IMR-90 (cell line): ENCODE measurements around the gene GIMAP7. TPM values are rescaled to one million over a fixed set of nuclear protein-coding genes. Genes with fewer than 3 reads are reported as not detected.

Experiments
- ATAC-seq: fragments of 200-7000 bp; cut with Tn5 transposase; 2 replicates; pipeline ENCODE4 v1.9.1; 2020; ENCODE audit warnings: low read depth, mild to moderate bottlenecking, moderate library complexity
- BruUV-seq: library from RNA; stranded (reverse); fragments of 400-500 nt; replicated peaks from 2 replicates; lab custom pipeline; 2021; lab: Mats Ljungman, UMichigan
- CTCF ChIA-PET: fragments of 300-600 bp; formaldehyde crosslinking; extraction: SDS; loops from one replicate; lab custom pipeline; 2021; ENCODE audit warnings: antibody characterized with exemption; lab: Yijun Ruan, JAX
- POLR2A ChIA-PET: fragments of 300-600 bp; sonication (Branson Sonifier 250); formaldehyde crosslinking; loops from one replicate; lab custom pipeline; 2022; ENCODE audit warnings: antibody characterized with exemption; ENCODE audit not compliant: unreplicated experiment; lab: Charles Lee
- DNase-seq: peaks from one replicate; pipeline ENCODE4 v3.0.0; 2013
- H2AFZ ChIP-seq: replicated peaks from 2 replicates; pipeline ENCODE3; 2013; ENCODE audit warnings: low read length, mild to moderate bottlenecking; ENCODE audit not compliant: poor library complexity
- H2AK5ac ChIP-seq: 2 replicates; pipeline ENCODE4 v1.6.1; 2013; ENCODE audit warnings: low read depth, low read length, inconsistent platforms
- H2AK9ac ChIP-seq: replicated peaks from 2 replicates; pipeline ENCODE3; 2013; ENCODE audit warnings: mild to moderate bottlenecking, low read depth, low read length, moderate library complexity; ENCODE audit not compliant: poor library complexity
- H2BK120ac ChIP-seq: 2 replicates; pipeline ENCODE4 v1.6.1; 2013; ENCODE audit warnings: low read depth, low read length, inconsistent platforms
- H2BK15ac ChIP-seq: 3 replicates; pipeline ENCODE4 v1.6.1; 2013; ENCODE audit warnings: low read depth, low read length, inconsistent platforms
- H2BK20ac ChIP-seq: 2 replicates; pipeline ENCODE4 v1.6.1; 2013; ENCODE audit warnings: low read depth, mild to moderate bottlenecking, inconsistent platforms, low read length, moderate library complexity
- H2BK5ac ChIP-seq: 2 replicates; pipeline ENCODE4 v1.6.1; 2013; ENCODE audit warnings: mild to moderate bottlenecking, low read depth, low read length, inconsistent platforms; ENCODE audit not compliant: poor library complexity, severe bottlenecking
- H3K14ac ChIP-seq: replicated peaks from 2 replicates; pipeline ENCODE4 v1.6.1; 2013; ENCODE audit warnings: low read depth, low read length, inconsistent platforms
- H3K18ac ChIP-seq: 2 replicates; pipeline ENCODE4 v1.6.1; 2013; ENCODE audit warnings: low read depth, low read length, control low read depth
- H3K23ac ChIP-seq: 2 replicates; pipeline ENCODE4 v1.6.1; 2013; ENCODE audit warnings: low read depth, low read length, inconsistent platforms
- H3K27ac ChIP-seq: 2 replicates; pipeline ENCODE4 v1.5.1; 2013; ENCODE audit warnings: mild to moderate bottlenecking, control low read depth, low read length; ENCODE audit not compliant: insufficient read depth
- H3K27me3 ChIP-seq: 2 replicates; pipeline ENCODE4 v1.6.1; 2013; ENCODE audit warnings: low read length; ENCODE audit not compliant: control insufficient read depth, insufficient read depth
- H3K36me3 ChIP-seq: 2 replicates; pipeline ENCODE4 v1.6.1; 2013; ENCODE audit warnings: low read length, mixed read lengths; ENCODE audit not compliant: control insufficient read depth, insufficient read depth
- H3K4ac ChIP-seq: 2 replicates; pipeline ENCODE4 v1.6.1; 2013; ENCODE audit warnings: low read depth, low read length, inconsistent platforms
- H3K4me1 ChIP-seq: 2 replicates; pipeline ENCODE4 v1.6.1; 2013; ENCODE audit warnings: low read length, mixed read lengths; ENCODE audit not compliant: control insufficient read depth, insufficient read depth
- H3K4me2 ChIP-seq: 2 replicates; pipeline ENCODE4 v1.6.1; 2013; ENCODE audit warnings: low read depth, mild to moderate bottlenecking, control low read depth, low read length, moderate library complexity
- H3K4me3 ChIP-seq: 2 replicates; pipeline ENCODE4 v1.5.1; 2013; ENCODE audit warnings: low read depth, mild to moderate bottlenecking, control low read depth, low read length, moderate library complexity; ENCODE audit not compliant: insufficient read depth
- H3K56ac ChIP-seq: 2 replicates; pipeline ENCODE4 v1.6.1; 2013; ENCODE audit warnings: low read length, inconsistent platforms; ENCODE audit not compliant: insufficient read depth; ENCODE audit errors: extremely low read depth
- H3K79me1 ChIP-seq, 2 experiments: 2 replicates each; pipeline ENCODE4 v1.6.1; 2013; ENCODE audit warnings: low read length in 2 of 2, inconsistent platforms in 1 of 2, low read depth in 1 of 2
- H3K9ac ChIP-seq: 2 replicates; pipeline ENCODE4 v1.6.1; 2013; ENCODE audit warnings: low read depth, low read length, control low read depth
- H3K9me1 ChIP-seq: 2 replicates; pipeline ENCODE4 v1.6.1; 2013; ENCODE audit warnings: low read length, inconsistent platforms; ENCODE audit not compliant: insufficient read depth
- H3K9me3 ChIP-seq: 2 replicates; pipeline ENCODE4 v1.6.1; 2013; ENCODE audit warnings: low read length; ENCODE audit not compliant: control insufficient read depth, insufficient read depth
- H4K20me1 ChIP-seq: 2 replicates; pipeline ENCODE4 v1.6.1; 2013; ENCODE audit warnings: low read length, inconsistent platforms; ENCODE audit not compliant: insufficient read depth
- H4K5ac ChIP-seq: 2 replicates; pipeline ENCODE4 v1.6.1; 2013; ENCODE audit warnings: mild to moderate bottlenecking, low read depth, low read length, control low read depth
- H4K8ac ChIP-seq, 2 experiments: 2 replicates each; pipeline ENCODE4 v1.6.1; 2013; ENCODE audit warnings: low read depth in 2 of 2, low read length in 2 of 2, control low read depth in 1 of 2, inconsistent platforms in 1 of 2
- H4K91ac ChIP-seq: 2 replicates; pipeline ENCODE4 v1.6.1; 2013; ENCODE audit warnings: low read depth, low read length, inconsistent platforms; ENCODE audit not compliant: insufficient read depth
- BHLHE40 ChIP-seq: fragments of 150-350 bp; IDR thresholded peaks from 2 replicates; pipeline ENCODE4 v1.6.1; 2016; ENCODE audit warnings: mild to moderate bottlenecking, low read depth, low read length
- CEBPB ChIP-seq: IDR thresholded peaks from 2 replicates; pipeline ENCODE4 v1.6.1; 2012; ENCODE audit warnings: low read depth, low read length, improper control_type of control experiment
- CHD1 ChIP-seq: IDR thresholded peaks from 2 replicates; pipeline ENCODE4 v1.6.1; 2012; ENCODE audit warnings: low read depth, low read length, improper control_type of control experiment
- MAFK ChIP-seq: IDR thresholded peaks from 2 replicates; pipeline ENCODE4 v1.6.1; 2012; ENCODE audit warnings: low read depth, low read length, improper control_type of control experiment
- MAZ ChIP-seq: IDR thresholded peaks from 2 replicates; pipeline ENCODE4 v1.6.1; 2012; ENCODE audit warnings: low read depth, mild to moderate bottlenecking, low read length, improper control_type of control experiment, moderate library complexity, borderline replicate concordance
- MXI1 ChIP-seq: IDR thresholded peaks from 2 replicates; pipeline ENCODE4 v1.6.1; 2012; ENCODE audit warnings: low read depth, mild to moderate bottlenecking, low read length, moderate library complexity, borderline replicate concordance
- NFE2L2 ChIP-seq: fragments of 150-350 bp; IDR thresholded peaks from 2 replicates; pipeline ENCODE4 v1.6.1; 2016; ENCODE audit warnings: low read depth, mild to moderate bottlenecking, low read length
- POLR2A ChIP-seq: IDR thresholded peaks from 2 replicates; pipeline ENCODE4 v1.6.1; 2012; ENCODE audit warnings: mild to moderate bottlenecking, low read depth, low read length
- RAD21 ChIP-seq: IDR thresholded peaks from 2 replicates; pipeline ENCODE4 v1.6.1; 2012; ENCODE audit warnings: low read length, improper control_type of control experiment
- RCOR1 ChIP-seq: IDR thresholded peaks from 2 replicates; pipeline ENCODE4 v1.6.1; 2012; ENCODE audit warnings: mild to moderate bottlenecking, low read length, improper control_type of control experiment; ENCODE audit not compliant: insufficient replicate concordance
- RFX5 ChIP-seq: IDR thresholded peaks from 2 replicates; pipeline ENCODE4 v1.8.0; 2012; ENCODE audit warnings: low read depth, mild to moderate bottlenecking, low read length, moderate library complexity
- WGBS, 2 experiments: methylation state at CpG; one replicate each; pipeline versions ENCODE4 v1.1.5 to v1.1.7; 2013; ENCODE audit warnings: missing lambda C conversion rate in 2 of 2; ENCODE audit not compliant: insufficient read length in 1 of 2; ENCODE audit errors: extremely low coverage in 2 of 2; 5-methylcytosine and 5-hydroxymethylcytosine counted together
- dilution Hi-C: fragments of 300-500 bp; cut with HindIII; formaldehyde crosslinking; loops from one replicate; pipeline ENCODE4 v1.14.3; 2018; ENCODE audit warnings: low sequenced_read_pairs; ENCODE audit not compliant: unreplicated experiment
- in situ Hi-C: fragments of 300-500 bp; cut with MboI; formaldehyde crosslinking; loops from 3 replicates; pipeline ENCODE4 v1.14.3; 2019; ENCODE audit warnings: low sequenced_read_pairs, inconsistent platforms, mixed read lengths
- intact Hi-C: fragments of 100-400 bp; cut with micrococcal nuclease; formaldehyde crosslinking; loops from 2 replicates; pipeline ENCODE4 v1.10.0; 2022
- polyA plus RNA-seq, 3 experiments: library from polyadenylated mRNA; depleted of rRNA; stranded (reverse); fragments of >200 nt; gene quantifications; 2 replicates each; pipeline ENCODE4 v1.2.3, GENCODE V29; 2012; ENCODE audit warnings: low replicate concordance in 1 of 3
- total RNA-seq: library from RNA; depleted of rRNA; stranded (reverse); fragments of >200 nt; gene quantifications from 2 replicates; pipeline ENCODE4 v1.2.3, GENCODE V29; 2012
- TF ChIP-seq, protein P1 (sequence below): fragments of 150-350 bp; IDR thresholded peaks from 2 replicates; pipeline ENCODE4 v1.6.1; 2017; ENCODE audit warnings: mild to moderate bottlenecking, antibody characterized with exemption, low read length, low read depth
- TF ChIP-seq, protein P2 (sequence below): fragments of 150-350 bp; IDR thresholded peaks from 2 replicates; pipeline ENCODE4 v1.6.1; 2016; ENCODE audit warnings: low read depth, mild to moderate bottlenecking, low read length, moderate library complexity, borderline replicate concordance

GIMAP7 gene
- total and polyA plus RNA-seq, 2 of the 4 experiments (the other 2 are of a cell fraction) = not detected

DNA sequence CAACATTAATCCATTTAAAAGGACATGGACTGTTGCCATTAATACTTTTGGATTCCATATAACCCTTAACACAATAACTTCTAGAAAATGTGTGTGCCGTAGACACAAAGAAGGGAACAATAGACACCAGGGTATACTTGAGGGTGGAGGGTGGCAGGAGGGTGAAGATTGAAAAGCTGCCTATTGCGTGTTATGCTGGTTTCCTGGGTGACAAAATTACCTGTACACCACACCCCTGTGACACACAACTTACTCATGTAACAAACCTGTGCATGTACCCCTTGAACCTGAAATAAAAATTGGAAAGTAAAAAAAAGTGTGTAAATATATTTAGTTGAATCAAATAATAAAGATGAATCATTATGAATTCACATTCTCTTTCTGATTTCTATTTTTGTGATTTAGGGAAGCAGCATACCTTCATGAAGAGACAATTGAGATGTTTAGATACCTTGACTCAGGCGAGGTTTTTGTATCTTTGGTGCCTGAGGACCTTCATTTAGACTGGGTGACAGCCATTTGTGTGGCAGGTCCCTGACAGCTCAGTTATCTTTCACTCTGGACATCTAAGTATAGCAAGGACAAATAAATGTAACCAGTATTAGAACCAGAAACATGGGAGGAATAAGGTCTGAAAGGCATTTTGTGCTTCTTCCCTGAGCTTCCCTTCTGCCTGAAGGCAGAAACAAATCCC, 35.5 kb upstream of the GIMAP7 start:
- no peak overlapping the region for H2AK9ac ChIP-seq
- intact Hi-C loops (no loop called here), dilution Hi-C loops (no loop called here), in situ Hi-C loops (no loop called here)
- BruUV-seq = no TSS peak
- no peak overlapping the region for H3K4ac ChIP-seq
- H3K27ac ChIP-seq = no peak overlapping the region
- ATAC-seq = no peak
- H2AFZ ChIP-seq = no peak overlapping the region
- H3K27me3 ChIP-seq = no peaks in the 10 kb centered on the region
- H3K9me1 ChIP-seq = no peaks in the 10 kb centered on the region
- no peak overlapping the region for H2BK120ac ChIP-seq
- no peak overlapping the region for H2BK15ac ChIP-seq
- no peak overlapping the region for H4K5ac ChIP-seq
- POLR2A ChIA-PET = no interaction called here
- H3K4me3 ChIP-seq = no peak overlapping the region
- H4K20me1 ChIP-seq = no peaks in the 10 kb centered on the region
- H3K56ac ChIP-seq = no peak overlapping the region
- H3K4me1 ChIP-seq = no peaks in the 10 kb centered on the region
- no peak overlapping the region for H2BK5ac ChIP-seq
- H2BK20ac ChIP-seq = no peak overlapping the region
- H3K23ac ChIP-seq = no peak overlapping the region
- CTCF ChIA-PET = no interaction called here
- WGBS, 2 experiments = no CpG with 5 or more reads among the region's 3 CpGs
- no peaks in the 10 kb centered on the region for H3K79me1 ChIP-seq
- no peak overlapping the region for H4K91ac ChIP-seq
- H3K9me3 ChIP-seq = no peaks in the 10 kb centered on the region
- H3K18ac ChIP-seq = no peak overlapping the region
- no peak for DNase-seq
- TF ChIP-seq RAD21 = no peak
- TF ChIP-seq POLR2A = no peak
- TF ChIP-seq, protein P1, sequence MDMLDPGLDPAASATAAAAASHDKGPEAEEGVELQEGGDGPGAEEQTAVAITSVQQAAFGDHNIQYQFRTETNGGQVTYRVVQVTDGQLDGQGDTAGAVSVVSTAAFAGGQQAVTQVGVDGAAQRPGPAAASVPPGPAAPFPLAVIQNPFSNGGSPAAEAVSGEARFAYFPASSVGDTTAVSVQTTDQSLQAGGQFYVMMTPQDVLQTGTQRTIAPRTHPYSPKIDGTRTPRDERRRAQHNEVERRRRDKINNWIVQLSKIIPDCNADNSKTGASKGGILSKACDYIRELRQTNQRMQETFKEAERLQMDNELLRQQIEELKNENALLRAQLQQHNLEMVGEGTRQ = no peak
- no peak for TF ChIP-seq BHLHE40
- no peak for TF ChIP-seq MAZ
- TF ChIP-seq, protein P2, sequence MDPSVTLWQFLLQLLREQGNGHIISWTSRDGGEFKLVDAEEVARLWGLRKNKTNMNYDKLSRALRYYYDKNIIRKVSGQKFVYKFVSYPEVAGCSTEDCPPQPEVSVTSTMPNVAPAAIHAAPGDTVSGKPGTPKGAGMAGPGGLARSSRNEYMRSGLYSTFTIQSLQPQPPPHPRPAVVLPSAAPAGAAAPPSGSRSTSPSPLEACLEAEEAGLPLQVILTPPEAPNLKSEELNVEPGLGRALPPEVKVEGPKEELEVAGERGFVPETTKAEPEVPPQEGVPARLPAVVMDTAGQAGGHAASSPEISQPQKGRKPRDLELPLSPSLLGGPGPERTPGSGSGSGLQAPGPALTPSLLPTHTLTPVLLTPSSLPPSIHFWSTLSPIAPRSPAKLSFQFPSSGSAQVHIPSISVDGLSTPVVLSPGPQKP = no peak
- TF ChIP-seq MAFK = no peak
- TF ChIP-seq RFX5 = no peak
- no peak for TF ChIP-seq CHD1
- TF ChIP-seq MXI1 = no peak
- no peak for TF ChIP-seq NFE2L2
- TF ChIP-seq RCOR1 = no peak
- TF ChIP-seq CEBPB = no peak
- no peak overlapping the region for H3K9ac ChIP-seq
- no peak overlapping the region for H4K8ac ChIP-seq
- H3K36me3 ChIP-seq = no peaks in the 10 kb centered on the region
- no peak overlapping the region for H3K4me2 ChIP-seq
- H2AK5ac ChIP-seq = no peak overlapping the region
- H3K14ac ChIP-seq = no peak overlapping the region
